Adrenal gland (tissue), 12 donors: ENCODE data around the gene AFAP1L2. TPM values are rescaled to one million over a fixed set of nuclear protein-coding genes. Genes with fewer than 3 reads are reported as not detected.

Experiments
- DNase-seq, 7 donors: peaks; one replicate each; pipeline ENCODE4 v3.0.0-alpha.2; 2019 to 2020
- H3K27ac ChIP-seq, 5 donors: fragments of 200-600 bp; sonication (generic) in 4 of 5; 1 replicate in 3 of 5; 2 replicates in 2 of 5; pipeline versions ENCODE4 v1.5.1 to v1.8.0; 2016 to 2020; ENCODE audit warnings: mild to moderate bottlenecking in 1 of 5
- H3K27me3 ChIP-seq: fragments of 200-600 bp; 2 replicates; pipeline ENCODE4 v1.8.0; 2021
- H3K36me3 ChIP-seq, 2 donors: fragments of 200-600 bp; replicated peaks in 1 of 2; 1 replicate in 1 of 2; 2 replicates in 1 of 2; pipeline versions ENCODE4 v1.5.1 to v1.8.0; 2018 to 2022
- H3K4me1 ChIP-seq, 2 donors: fragments of 200-600 bp; replicated peaks in 1 of 2; 1 replicate in 1 of 2; 2 replicates in 1 of 2; pipeline versions ENCODE4 v1.5.1 to v1.8.0; 2018 to 2021
- H3K4me3 ChIP-seq, 4 donors: fragments of 200-600 bp; sonication (generic) in 3 of 4; one replicate each; pipeline ENCODE4 v1.5.1; 2016 to 2018
- H3K9me3 ChIP-seq, 3 donors: fragments of 200-600 bp; sonication (generic) in 1 of 3; replicated peaks in 1 of 3; 1 replicate in 2 of 3; 2 replicates in 1 of 3; pipeline versions ENCODE4 v1.5.1 to v1.8.0; 2016 to 2021
- POLR2A ChIP-seq, 2 donors: fragments of 450-650 bp; IDR thresholded peaks; one replicate each; pipeline ENCODE4 v1.6.1; 2017; ENCODE audit warnings: antibody characterized with exemption in 2 of 2, mild to moderate bottlenecking in 2 of 2, moderate library complexity in 1 of 2
- WGBS, 4 donors: extraction: QIAGEN DNeasy Blood & Tissue Kit in 2 of 4; methylation state at CpG; one replicate each; pipeline versions ENCODE4 v1.1.5 to v1.1.7; 2013 to 2017; 5-methylcytosine and 5-hydroxymethylcytosine counted together
- intact Hi-C, 2 donors: fragments of 100-400 bp; cut with DNase I; formaldehyde crosslinking; loops; one replicate each; pipeline versions ENCODE4 v1.14.1 to v1.15.0; 2022 to 2023
- polyA plus RNA-seq, 3 donors: library from polyadenylated mRNA; stranded (reverse); fragments of 200-250 nt in 2 of 3; fragments of 350-450 nt in 1 of 3; fragmentation: Illumina TruSeq in 1 of 3; extraction: RNeasy Lipid Tissue Mini Kit (QIAGEN cat#74804) in 1 of 3; gene quantifications; one replicate each; pipeline ENCODE4 v1.2.3, GENCODE V29; 2013 to 2014
- total RNA-seq, 9 donors: library from RNA; depleted of rRNA in 4 of 9; stranded (reverse); fragments of >200 nt in 4 of 9; fragments of 120-200 nt in 1 of 9; fragmentation: NEBNext Ultra II Directional in 1 of 9; extraction: Animal tissue kit (Norgen Biotek cat#: 25700) in 1 of 9; gene quantifications; one replicate each; pipeline versions ENCODE4 v1.1.0 to v1.2.4, GENCODE V29; 2013 to 2023
- TF ChIP-seq, protein P1 (sequence below), 6 experiments: fragments of 450-650 bp in 4 of 6; fragments of 200-600 bp in 2 of 6; sonication (generic) in 1 of 6; IDR thresholded peaks; 1 replicate in 5 of 6; 2 replicates in 1 of 6; pipeline versions ENCODE4 v1.5.1 to v1.8.0; 2016 to 2021; ENCODE audit warnings: antibody characterized with exemption in 6 of 6, mild to moderate bottlenecking in 2 of 6, moderate library complexity in 1 of 6
- donor health status: healthy with polysubstance abuse.
- donor health status: Bipolar disorder and iron deficiency.
- donor health status: DM: yes; HTN: yes; CAD: no.
- donor health status: DM: no; HTN: no; CAD: no.
- donor health status: DM: no; HTN: no; CAD: no.
- donor health status: DM: yes; HTN: yes; CAD: no.

The AFAP1L2 gene
- total and polyA plus RNA-seq, 12 donors = 1.4 to 9.4 (median 3.7) TPM

DNA sequence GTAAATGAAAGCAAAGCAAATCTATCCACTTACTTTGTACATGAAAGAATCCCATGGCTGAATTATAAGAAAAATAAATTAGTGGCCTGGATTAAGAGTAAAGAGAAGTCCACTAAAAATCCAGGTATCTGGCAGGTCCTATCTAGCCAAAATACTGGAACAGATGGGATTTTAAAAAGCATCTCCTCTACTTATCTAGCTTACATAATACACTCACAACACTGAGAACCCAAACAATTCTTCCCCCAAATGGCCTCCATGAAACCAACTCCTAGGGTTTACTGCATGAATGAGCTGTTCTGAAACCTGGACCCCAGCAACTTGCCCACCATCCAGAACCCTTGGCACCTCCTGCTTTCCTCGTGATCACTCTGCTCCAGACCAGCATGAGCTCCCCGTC is 61.3 kb downstream of the AFAP1L2 start:
- no peaks in the 10 kb centered on the region for H3K27me3 ChIP-seq
- H3K36me3 ChIP-seq = no peaks in the 10 kb centered on the region
- DNase-seq = no peak
- H3K4me3 ChIP-seq = no peak overlapping the region
- WGBS, 4 donors = 85 to 91% (median 88%) methylated on average over 2 of the region's 2 CpGs
- no peaks in the 10 kb centered on the region for H3K4me1 ChIP-seq
- peak overlapping the region in 1 of 5 donors; percentile 35 for H3K27ac ChIP-seq
- intact Hi-C loops = no loop called here
- H3K9me3 ChIP-seq = no peaks in the 10 kb centered on the region
- TF ChIP-seq, protein P1, sequence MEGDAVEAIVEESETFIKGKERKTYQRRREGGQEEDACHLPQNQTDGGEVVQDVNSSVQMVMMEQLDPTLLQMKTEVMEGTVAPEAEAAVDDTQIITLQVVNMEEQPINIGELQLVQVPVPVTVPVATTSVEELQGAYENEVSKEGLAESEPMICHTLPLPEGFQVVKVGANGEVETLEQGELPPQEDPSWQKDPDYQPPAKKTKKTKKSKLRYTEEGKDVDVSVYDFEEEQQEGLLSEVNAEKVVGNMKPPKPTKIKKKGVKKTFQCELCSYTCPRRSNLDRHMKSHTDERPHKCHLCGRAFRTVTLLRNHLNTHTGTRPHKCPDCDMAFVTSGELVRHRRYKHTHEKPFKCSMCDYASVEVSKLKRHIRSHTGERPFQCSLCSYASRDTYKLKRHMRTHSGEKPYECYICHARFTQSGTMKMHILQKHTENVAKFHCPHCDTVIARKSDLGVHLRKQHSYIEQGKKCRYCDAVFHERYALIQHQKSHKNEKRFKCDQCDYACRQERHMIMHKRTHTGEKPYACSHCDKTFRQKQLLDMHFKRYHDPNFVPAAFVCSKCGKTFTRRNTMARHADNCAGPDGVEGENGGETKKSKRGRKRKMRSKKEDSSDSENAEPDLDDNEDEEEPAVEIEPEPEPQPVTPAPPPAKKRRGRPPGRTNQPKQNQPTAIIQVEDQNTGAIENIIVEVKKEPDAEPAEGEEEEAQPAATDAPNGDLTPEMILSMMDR (IDR thresholded peaks at IDR 0.05) = no peak
- TF ChIP-seq POLR2A (IDR thresholded peaks at IDR 0.05) = no peak

DNA sequence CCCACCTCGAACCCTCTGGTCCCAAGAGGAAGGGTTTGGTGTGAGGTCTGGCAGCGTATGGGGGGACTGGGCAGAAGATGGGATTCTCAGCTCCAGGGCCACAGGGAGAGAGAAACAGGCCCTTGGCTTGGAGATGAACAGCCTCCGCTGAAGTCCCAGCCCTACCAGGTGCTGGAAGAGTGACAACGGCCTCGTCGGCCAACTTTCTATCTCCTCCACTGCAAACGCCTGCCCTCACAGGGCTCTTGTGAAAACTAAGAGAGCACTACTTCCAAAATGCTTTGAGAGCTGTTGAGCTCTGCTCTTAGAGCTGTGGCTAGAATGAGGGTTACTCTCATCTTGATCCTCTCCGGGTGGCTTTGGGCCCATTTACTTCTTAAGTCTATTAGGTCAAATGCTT is 63.5 kb downstream of the AFAP1L2 start:
- TF ChIP-seq POLR2A (IDR thresholded peaks at IDR 0.05) = no peak
- TF ChIP-seq, protein P1 (IDR thresholded peaks at IDR 0.05) = no peak
- H3K27ac ChIP-seq = no peak overlapping the region
- intact Hi-C loops = no loop called here
- no peak for DNase-seq
- WGBS, 4 donors = 84 to 91% (median 89%) methylated on average over 8 of the region's 8 CpGs
- H3K27me3 ChIP-seq = no peaks in the 10 kb centered on the region
- H3K36me3 ChIP-seq = no peaks in the 10 kb centered on the region
- H3K9me3 ChIP-seq = no peaks in the 10 kb centered on the region
- no peaks in the 10 kb centered on the region for H3K4me1 ChIP-seq
- no peak overlapping the region for H3K4me3 ChIP-seq

DNA sequence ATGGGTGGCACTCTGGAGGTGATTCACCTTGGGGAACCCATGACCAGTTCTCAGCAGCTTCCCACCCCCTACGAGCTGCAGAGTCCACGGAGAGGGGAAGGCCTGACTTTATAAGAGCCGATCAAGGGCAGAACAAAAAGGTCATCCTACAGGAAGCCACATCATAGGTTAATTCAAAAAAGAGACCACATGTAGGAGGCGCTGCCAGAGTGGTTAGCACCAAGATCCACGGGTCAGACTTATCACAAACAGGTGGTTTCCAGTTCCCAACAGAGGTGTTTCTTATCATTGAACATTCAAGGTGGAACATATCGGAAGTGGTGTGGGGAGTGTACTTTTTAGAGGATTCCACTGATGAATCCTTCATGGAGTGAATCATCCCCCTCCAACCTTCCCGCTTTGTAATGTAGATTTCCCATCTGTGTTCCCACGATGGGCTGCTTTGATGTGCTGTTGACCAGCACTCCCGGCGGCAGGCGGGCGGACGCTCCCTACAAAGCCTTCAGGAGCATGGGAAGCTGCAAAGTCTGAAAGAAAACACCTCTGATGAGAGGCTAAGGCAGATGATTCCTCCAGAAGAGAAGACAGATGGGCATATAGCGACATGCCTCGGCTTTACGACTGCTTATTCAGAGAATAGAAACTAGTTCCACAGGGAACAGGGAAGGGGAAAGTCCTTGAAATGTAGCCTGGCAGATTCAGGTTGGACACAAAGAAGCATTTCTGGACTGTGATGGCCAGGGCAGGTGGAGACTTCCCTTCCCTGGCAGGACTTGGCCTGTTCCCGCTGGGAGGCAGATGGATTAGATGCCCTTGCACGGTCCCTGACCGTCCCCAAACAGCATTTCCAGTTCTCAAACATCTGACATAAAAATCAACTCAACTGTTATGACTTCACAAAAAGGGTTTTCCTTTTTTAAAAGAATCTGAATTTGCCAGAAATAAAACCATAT is 66.5 kb downstream of the AFAP1L2 start:
- no peaks in the 10 kb centered on the region for H3K27me3 ChIP-seq
- no peak overlapping the region for H3K4me3 ChIP-seq
- no peaks in the 10 kb centered on the region for H3K4me1 ChIP-seq
- no peaks in the 10 kb centered on the region for H3K9me3 ChIP-seq
- DNase-seq = no peak
- WGBS, 4 donors = 77 to 83% (median 82%) methylated on average over 19 of the region's 19 CpGs
- no peaks in the 10 kb centered on the region for H3K36me3 ChIP-seq
- H3K27ac ChIP-seq = no peak overlapping the region
- TF ChIP-seq, protein P1 (IDR thresholded peaks at IDR 0.05) = no peak
- no peak for TF ChIP-seq POLR2A (IDR thresholded peaks at IDR 0.05)
- intact Hi-C loops = no loop called here

DNA sequence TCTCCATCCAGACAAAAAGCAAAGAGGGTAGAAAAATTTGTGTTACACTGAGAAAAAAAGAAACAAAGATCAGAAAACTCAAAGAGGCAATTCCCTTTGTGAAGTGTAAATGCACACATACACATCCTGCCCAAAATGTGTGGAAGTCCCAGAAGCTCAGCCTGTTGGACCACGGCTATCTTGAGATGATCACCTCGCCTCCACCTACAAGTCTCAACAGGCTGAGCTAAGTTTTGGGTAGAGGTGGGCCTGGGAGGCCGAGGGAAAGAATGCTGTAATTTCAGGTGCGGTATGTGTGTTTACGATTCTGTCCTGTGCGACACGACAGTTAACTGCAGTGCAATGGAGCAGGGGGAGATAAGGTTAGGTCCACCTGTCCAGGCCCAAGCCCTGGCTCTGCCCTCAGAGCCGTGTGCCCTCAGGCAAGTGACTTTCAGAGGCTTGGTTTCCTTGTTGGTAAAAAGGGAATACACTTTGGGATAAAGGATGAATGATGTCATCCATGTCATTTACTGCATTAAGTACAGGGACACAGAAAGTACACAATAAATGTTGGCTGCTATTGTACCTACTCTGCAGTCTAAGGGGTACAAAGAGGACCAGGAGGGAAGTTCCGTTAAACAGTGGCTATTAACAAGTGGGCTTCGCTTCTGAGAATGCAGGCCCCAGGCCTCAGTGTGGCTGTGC is 67.3 kb downstream of the AFAP1L2 start:
- H3K27ac ChIP-seq = no peak overlapping the region
- WGBS, 4 donors = 79 to 90% (median 87%) methylated on average over 10 of the region's 10 CpGs
- DNase-seq = no peak
- no peaks in the 10 kb centered on the region for H3K36me3 ChIP-seq
- H3K4me3 ChIP-seq = no peak overlapping the region
- no peaks in the 10 kb centered on the region for H3K4me1 ChIP-seq
- TF ChIP-seq, protein P1 (IDR thresholded peaks at IDR 0.05) = no peak
- no peak for TF ChIP-seq POLR2A (IDR thresholded peaks at IDR 0.05)
- no peaks in the 10 kb centered on the region for H3K27me3 ChIP-seq
- intact Hi-C loops = no loop called here
- H3K9me3 ChIP-seq = no peaks in the 10 kb centered on the region
